ENCODE measurements around the gene CUBN. TPM values are rescaled to one million over a fixed set of nuclear protein-coding genes. Genes with fewer than 3 reads are reported as not detected.

Gene CUBN
- total and polyA plus RNA-seq, 9 of the 15 experiments (the other 6 are each of a cell fraction or from before 2014, with no cell fraction given) = 0.04 to 0.33 (median 0.09) TPM

GRCh38 chr10:17029581-17030271 lies 99.9 kb downstream of the CUBN start (continued):
- TF ChIP-seq POLR2AphosphoS5 (IDR thresholded peaks at IDR 0.05; ENCODE audit: control insufficient read depth, insufficient read depth, low read depth, low read length) (peak; percentile 51; the same call in 1 of the 2 replicates), TAF15 (IDR thresholded peaks at IDR 0.05; ENCODE audit: low read depth, low read length) (no peak), NCOR1 (IDR thresholded peaks at IDR 0.05) (peak; percentile 80), MAZ (CRISPR knock-in tag; conservative IDR thresholded peaks at IDR 0.05 in 1 of 2, IDR thresholded peaks at IDR 0.05 in 1 of 2) (no peak; a peak in 1 of 4 replicates), PHF21A (IDR thresholded peaks at IDR 0.05; ENCODE audit: borderline replicate concordance, low read depth) (peak; percentile 75; the same call in 1 of the 2 replicates), ZNF644 (tag; IDR thresholded peaks at IDR 0.05; ENCODE audit: low read depth) (no peak), ZNF79 (CRISPR knock-in tag; IDR thresholded peaks at IDR 0.05; ENCODE audit: low read depth) (no peak), ZNF717 (CRISPR knock-in tag; IDR thresholded peaks at IDR 0.05) (no peak), ZBED1 (IDR thresholded peaks at IDR 0.05) (peak; percentile 42; the same call in 1 of the 2 replicates), PHF8 (IDR thresholded peaks at IDR 0.05; ENCODE audit: borderline replicate concordance, low read length) (no peak), SMARCA5 (IDR thresholded peaks at IDR 0.05) (no peak), CBFB (CRISPR knock-in tag; IDR thresholded peaks at IDR 0.05) (no peak), NCOA1 (IDR thresholded peaks at IDR 0.05; ENCODE audit: low read depth) (peak; percentile 75; the same call in 1 of the 2 replicates), MBD2 (IDR thresholded peaks at IDR 0.05; ENCODE audit: borderline replicate concordance, low read depth) (peak; percentile 77), WHSC1 (IDR thresholded peaks at IDR 0.05; ENCODE audit: low read length) (no peak), ATF4 (CRISPR knock-in tag; IDR thresholded peaks at IDR 0.05) (no peak), CHD1 (IDR thresholded peaks at IDR 0.05; ENCODE audit: low read length) (no peak), ZNF280B (CRISPR knock-in tag; IDR thresholded peaks at IDR 0.05) (no peak), NEUROD1 (IDR thresholded peaks at IDR 0.05; ENCODE audit: borderline replicate concordance, low read depth, low read length, partially characterized antibody) (peak; percentile 80), ARID2 (IDR thresholded peaks at IDR 0.05) (no peak), ZNF436 (CRISPR knock-in tag; IDR thresholded peaks at IDR 0.05) (no peak), PKNOX1 (IDR thresholded peaks at IDR 0.05) (peak; percentile 93), ZNF431 (CRISPR knock-in tag; IDR thresholded peaks at IDR 0.05) (no peak), HDAC6 (IDR thresholded peaks at IDR 0.05; ENCODE audit: low read depth, low read length) (no peak), ZNF277 (CRISPR knock-in tag; IDR thresholded peaks at IDR 0.05; ENCODE audit: borderline replicate concordance) (no peak), SNRNP70 (optimal IDR thresholded peaks at IDR 0.05; ENCODE audit: low read depth, low read length) (no peak)

Data from K562 (cell line).